Transverse colon (tissue), 4 donors: ENCODE data around the gene ZNF583.

ENCODE experiments used
- CTCF ChIP-seq, 5 experiments: fragments of 200-600 bp in 3 of 5; fragments of 450-650 bp in 2 of 5; sonication (generic) in 3 of 5; IDR thresholded peaks; 1 replicate in 2 of 5; 2 replicates in 3 of 5; pipeline ENCODE4 v1.5.1; 2016 to 2017; ENCODE audit warnings: antibody characterized with exemption in 5 of 5, inconsistent platforms in 3 of 5, mild to moderate bottlenecking in 2 of 5, moderate library complexity in 1 of 5
- POLR2A ChIP-seq: fragments of 450-650 bp; IDR thresholded peaks from one replicate; pipeline ENCODE4 v1.6.1; 2016; ENCODE audit warnings: antibody characterized with exemption, mild to moderate bottlenecking, moderate library complexity
- POLR2AphosphoS5 ChIP-seq, 3 donors: sonication (generic); formaldehyde crosslinking; IDR thresholded peaks; one replicate each; pipeline ENCODE4 v1.6.1; 2016; ENCODE audit warnings: antibody characterized with exemption in 3 of 3

DNA sequence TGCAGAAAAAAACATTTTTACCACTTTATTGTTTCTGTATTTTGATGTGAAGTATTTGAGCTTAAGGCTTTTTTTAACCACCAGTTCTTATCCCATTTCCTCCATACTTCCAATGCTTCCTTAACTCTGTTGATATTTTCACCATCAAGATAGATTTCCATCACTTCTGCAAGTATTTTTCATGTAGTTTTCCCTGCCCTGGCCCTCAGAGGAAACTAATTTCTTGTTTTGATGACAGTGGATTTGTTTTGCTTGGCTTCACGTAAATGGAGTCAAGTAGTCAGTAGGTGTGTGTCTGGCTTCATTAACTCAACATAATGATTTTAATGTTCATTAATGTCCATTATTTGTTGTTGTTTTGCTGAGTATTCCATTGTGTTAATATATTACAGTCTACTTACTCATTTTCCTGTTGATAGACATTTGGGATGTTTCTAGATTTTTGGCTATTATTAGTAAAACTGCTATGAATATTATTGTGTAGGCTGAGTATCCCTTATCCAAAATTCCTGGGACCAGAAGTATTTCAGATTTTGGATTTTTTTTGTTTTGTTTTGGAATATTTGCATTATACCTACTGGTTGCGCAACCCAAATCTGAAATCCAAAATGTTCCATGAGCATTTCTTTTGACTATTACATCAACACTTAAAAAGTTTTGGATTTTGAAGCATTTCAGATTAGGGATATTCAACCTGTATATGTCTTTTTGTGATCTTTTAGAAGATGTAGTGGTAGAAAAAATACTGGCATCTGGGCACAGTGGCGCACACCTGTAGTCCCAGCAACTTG is 34.1 kb upstream of the ZNF583 start:
- TF ChIP-seq POLR2AphosphoS5 (IDR thresholded peaks at IDR 0.05) (no peak), POLR2A (no peak), CTCF (IDR thresholded peaks at IDR 0.05) (no peak)
